IPS-15b (cell line): ENCODE measurements around the gene ACKR3.

Source experiments
- H3K27me3 ChIP-seq: one replicate; pipeline ENCODE4 v1.6.1; 2013; ENCODE audit warnings: low read length; ENCODE audit not compliant: control insufficient read depth, insufficient read depth
- H3K36me3 ChIP-seq: one replicate; pipeline ENCODE4 v1.6.1; 2013; ENCODE audit warnings: low read length; ENCODE audit not compliant: control insufficient read depth, insufficient read depth
- H3K4me1 ChIP-seq: one replicate; pipeline ENCODE4 v1.6.1; 2013; ENCODE audit warnings: mild to moderate bottlenecking, low read length; ENCODE audit not compliant: control insufficient read depth, insufficient read depth
- H3K4me3 ChIP-seq: one replicate; pipeline ENCODE4 v1.5.1; 2013; ENCODE audit warnings: low read depth, low read length
- H3K9ac ChIP-seq: one replicate; pipeline ENCODE4 v1.6.1; 2013; ENCODE audit warnings: low read depth, mild to moderate bottlenecking, low read length
- H3K9me3 ChIP-seq: one replicate; pipeline ENCODE4 v1.6.1; 2013; ENCODE audit warnings: mild to moderate bottlenecking, low read length; ENCODE audit not compliant: control insufficient read depth, insufficient read depth

Gene ACKR3

GRCh38 chr2:236561874-236562273 is 7.8 kb upstream of the ACKR3 start:
- Histone ChIP-seq H3K9me3 (no peaks in the 10 kb centered on the region), H3K27me3 (peaks cover 9% of the 10 kb centered on the region), H3K4me3 (no peak overlapping the region), H3K9ac (no peak overlapping the region), H3K4me1 (no peaks in the 10 kb centered on the region), H3K36me3 (no peaks in the 10 kb centered on the region)

- Histone ChIP-seq H3K4me1 (no peaks in the 10 kb centered on the region), H3K27me3 (peaks cover 9% of the 10 kb centered on the region), H3K36me3 (no peaks in the 10 kb centered on the region), H3K4me3 (no peak overlapping the region), H3K9me3 (no peaks in the 10 kb centered on the region), H3K9ac (no peak overlapping the region)
These were observed 7.2 kb upstream of the ACKR3 start for GRCh38 chr2:236562434-236562833.

GRCh38 chr2:236563953-236564352 is 5.7 kb upstream of the ACKR3 start:
- Histone ChIP-seq H3K4me1 (peaks cover 3% of the 10 kb centered on the region), H3K36me3 (no peaks in the 10 kb centered on the region), H3K9ac (no peak overlapping the region)

GRCh38 chr2:236565212-236565611 is 4.4 kb upstream of the ACKR3 start:
- peaks cover 20% of the 10 kb centered on the region for H3K27me3 ChIP-seq
- H3K36me3 ChIP-seq: no peaks in the 10 kb centered on the region
- H3K9ac ChIP-seq: no peak overlapping the region
- H3K4me1 ChIP-seq: peaks cover 13% of the 10 kb centered on the region
- H3K4me3 ChIP-seq: no peak overlapping the region
- H3K9me3 ChIP-seq: no peaks in the 10 kb centered on the region

More at GRCh38 chr2:236563953-236564352, 5.7 kb upstream of the ACKR3 start:
- Histone ChIP-seq H3K4me3 (no peak overlapping the region), H3K9me3 (no peaks in the 10 kb centered on the region), H3K27me3 (peaks cover 19% of the 10 kb centered on the region)

- Histone ChIP-seq H3K4me1 (peaks cover 20% of the 10 kb centered on the region), H3K27me3 (peaks cover 23% of the 10 kb centered on the region), H3K4me3 (no peak overlapping the region), H3K9me3 (no peaks in the 10 kb centered on the region), H3K36me3 (no peaks in the 10 kb centered on the region), H3K9ac (no peak overlapping the region)
These were observed 3.7 kb upstream of the ACKR3 start for GRCh38 chr2:236565879-236566402.

- H3K9ac ChIP-seq: no peak overlapping the region
- peaks cover 24% of the 10 kb centered on the region for H3K4me1 ChIP-seq
- peaks cover 23% of the 10 kb centered on the region for H3K27me3 ChIP-seq
- no peak overlapping the region for H3K4me3 ChIP-seq
- no peaks in the 10 kb centered on the region for H3K9me3 ChIP-seq
- no peaks in the 10 kb centered on the region for H3K36me3 ChIP-seq
These were observed 3.0 kb upstream of the ACKR3 start for GRCh38 chr2:236566596-236566995.

- H3K36me3 ChIP-seq: no peaks in the 10 kb centered on the region
- H3K4me3 ChIP-seq: peak overlapping the region; percentile 66
- no peak overlapping the region for H3K9ac ChIP-seq
- peaks cover 23% of the 10 kb centered on the region for H3K27me3 ChIP-seq
- H3K9me3 ChIP-seq: no peaks in the 10 kb centered on the region
- H3K4me1 ChIP-seq: peaks cover 33% of the 10 kb centered on the region
These were observed 1.3 kb upstream of the ACKR3 start for GRCh38 chr2:236568068-236568921.

GRCh38 chr2:236568922-236569572 is 578 bp upstream of the ACKR3 start:
- Histone ChIP-seq H3K9me3 (no peaks in the 10 kb centered on the region), H3K9ac (no peak overlapping the region), H3K4me3 (peak overlapping the region; percentile 66), H3K27me3 (peaks cover 23% of the 10 kb centered on the region), H3K36me3 (no peaks in the 10 kb centered on the region), H3K4me1 (peaks cover 33% of the 10 kb centered on the region)

GRCh38 chr2:236570081-236570868 is 650 bp downstream of the ACKR3 start:
- Histone ChIP-seq H3K4me1 (peaks cover 33% of the 10 kb centered on the region), H3K9ac (no peak overlapping the region), H3K36me3 (no peaks in the 10 kb centered on the region), H3K27me3 (peaks cover 23% of the 10 kb centered on the region), H3K9me3 (no peaks in the 10 kb centered on the region), H3K4me3 (peak overlapping the region; percentile 36)

GRCh38 chr2:236571145-236571544 is 1.5 kb downstream of the ACKR3 start:
- Histone ChIP-seq H3K36me3 (no peaks in the 10 kb centered on the region), H3K9me3 (no peaks in the 10 kb centered on the region), H3K27me3 (peaks cover 16% of the 10 kb centered on the region), H3K4me1 (peaks cover 35% of the 10 kb centered on the region), H3K4me3 (no peak overlapping the region), H3K9ac (no peak overlapping the region)

GRCh38 chr2:236572482-236572881 is 2.9 kb downstream of the ACKR3 start:
- Histone ChIP-seq H3K27me3 (peaks cover 14% of the 10 kb centered on the region), H3K9me3 (no peaks in the 10 kb centered on the region), H3K36me3 (no peaks in the 10 kb centered on the region), H3K4me3 (no peak overlapping the region), H3K4me1 (peaks cover 35% of the 10 kb centered on the region), H3K9ac (no peak overlapping the region)
